ENCODE results near the gene TF. TPM values are rescaled to one million over a fixed set of nuclear protein-coding genes. Genes with fewer than 3 reads are reported as not detected.

TF gene
- total and polyA plus RNA-seq, 2 of the 8 experiments (the other 6 are each of a cell fraction or from before 2014, with no cell fraction given), result 0.02 to 0.26 TPM

GRCh38 chr3:133754973-133755828 is 9.0 kb downstream of the TF start (continued):
- TF ChIP-seq CHD7 (IDR thresholded peaks at IDR 0.05; ENCODE audit: insufficient replicate concordance, low read length) (no peak), ZNF274 (IDR thresholded peaks at IDR 0.05; ENCODE audit: borderline replicate concordance, extremely low read depth, low read length) (no peak), TAF1 (IDR thresholded peaks at IDR 0.05; ENCODE audit: low read depth, low read length) (no peak), SRF (IDR thresholded peaks at IDR 0.05; ENCODE audit: low read depth, low read length) (no peak), HDAC2 (IDR thresholded peaks at IDR 0.05; ENCODE audit: borderline replicate concordance in 1 of 2, low read depth in 2 of 2, low read length in 2 of 2) (no peak), RFX5 (IDR thresholded peaks at IDR 0.05; ENCODE audit: borderline replicate concordance, low read depth, low read length) (no peak), POLR2A (IDR thresholded peaks at IDR 0.05; ENCODE audit: control extremely low read depth in 1 of 2, low read depth in 2 of 2, low read length in 2 of 2) (no peak), CEBPB (IDR thresholded peaks at IDR 0.05; ENCODE audit: low read depth, low read length) (no peak), GABPA (IDR thresholded peaks at IDR 0.05; ENCODE audit: borderline replicate concordance, insufficient read depth, low read length) (no peak), JUND (IDR thresholded peaks at IDR 0.05; ENCODE audit: low read length) (no peak)
